Activated CD8-positive, alpha-beta memory T cell treated with anti-CD3 and anti-CD28 coated beads, Interleukin-2, amount 50 U/mL, for 24 hours (primary cell): ENCODE results near the gene TTC3.
"Not testable (repeated sequence)": the region's sequence is repeated elsewhere in the genome, so short reads cannot be mapped to it uniquely, and the experiment has no call there.

ENCODE experiments used
- DNase-seq: peaks from one replicate; pipeline ENCODE4 v3.0.0-alpha.2; 2020; ENCODE audit errors: extremely low read depth

The TTC3 gene, protein sequence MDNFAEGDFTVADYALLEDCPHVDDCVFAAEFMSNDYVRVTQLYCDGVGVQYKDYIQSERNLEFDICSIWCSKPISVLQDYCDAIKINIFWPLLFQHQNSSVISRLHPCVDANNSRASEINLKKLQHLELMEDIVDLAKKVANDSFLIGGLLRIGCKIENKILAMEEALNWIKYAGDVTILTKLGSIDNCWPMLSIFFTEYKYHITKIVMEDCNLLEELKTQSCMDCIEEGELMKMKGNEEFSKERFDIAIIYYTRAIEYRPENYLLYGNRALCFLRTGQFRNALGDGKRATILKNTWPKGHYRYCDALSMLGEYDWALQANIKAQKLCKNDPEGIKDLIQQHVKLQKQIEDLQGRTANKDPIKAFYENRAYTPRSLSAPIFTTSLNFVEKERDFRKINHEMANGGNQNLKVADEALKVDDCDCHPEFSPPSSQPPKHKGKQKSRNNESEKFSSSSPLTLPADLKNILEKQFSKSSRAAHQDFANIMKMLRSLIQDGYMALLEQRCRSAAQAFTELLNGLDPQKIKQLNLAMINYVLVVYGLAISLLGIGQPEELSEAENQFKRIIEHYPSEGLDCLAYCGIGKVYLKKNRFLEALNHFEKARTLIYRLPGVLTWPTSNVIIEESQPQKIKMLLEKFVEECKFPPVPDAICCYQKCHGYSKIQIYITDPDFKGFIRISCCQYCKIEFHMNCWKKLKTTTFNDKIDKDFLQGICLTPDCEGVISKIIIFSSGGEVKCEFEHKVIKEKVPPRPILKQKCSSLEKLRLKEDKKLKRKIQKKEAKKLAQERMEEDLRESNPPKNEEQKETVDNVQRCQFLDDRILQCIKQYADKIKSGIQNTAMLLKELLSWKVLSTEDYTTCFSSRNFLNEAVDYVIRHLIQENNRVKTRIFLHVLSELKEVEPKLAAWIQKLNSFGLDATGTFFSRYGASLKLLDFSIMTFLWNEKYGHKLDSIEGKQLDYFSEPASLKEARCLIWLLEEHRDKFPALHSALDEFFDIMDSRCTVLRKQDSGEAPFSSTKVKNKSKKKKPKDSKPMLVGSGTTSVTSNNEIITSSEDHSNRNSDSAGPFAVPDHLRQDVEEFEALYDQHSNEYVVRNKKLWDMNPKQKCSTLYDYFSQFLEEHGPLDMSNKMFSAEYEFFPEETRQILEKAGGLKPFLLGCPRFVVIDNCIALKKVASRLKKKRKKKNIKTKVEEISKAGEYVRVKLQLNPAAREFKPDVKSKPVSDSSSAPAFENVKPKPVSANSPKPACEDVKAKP (N-terminal part only)

DNA sequence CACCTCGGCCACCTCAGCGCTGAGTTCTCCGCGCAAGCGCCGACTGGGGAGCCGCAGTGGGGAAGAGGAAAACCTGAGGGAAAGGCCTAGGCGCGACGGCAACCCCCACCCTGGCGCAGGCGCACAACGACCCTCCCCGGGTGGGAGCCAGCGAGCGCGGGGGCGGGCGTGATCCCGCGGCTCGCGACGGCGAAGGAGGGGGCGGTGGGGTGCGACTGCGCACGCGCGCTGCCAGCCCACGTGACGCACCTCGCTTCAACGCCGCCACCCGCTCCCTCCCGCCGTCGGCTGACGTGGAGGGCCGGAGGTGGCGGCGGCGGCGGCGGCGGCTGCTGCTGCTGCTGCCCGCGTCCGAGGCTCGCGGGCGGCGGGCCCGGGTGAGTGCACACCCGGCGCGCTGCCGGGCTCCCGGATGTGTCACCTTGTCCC lies at the start of gene TTC3, which contains the start of gene PIGP:
TTC3 (plus strand) TSS at position 267 of the 429 bp plus-strand sequence. CDS start 14,004 bp downstream, outside the sequence.
PIGP (minus strand) TSS at position 84 of the 429 bp plus-strand sequence. CDS start 556 bp downstream, outside the sequence.
- peak; percentile 89 for DNase-seq

DNA sequence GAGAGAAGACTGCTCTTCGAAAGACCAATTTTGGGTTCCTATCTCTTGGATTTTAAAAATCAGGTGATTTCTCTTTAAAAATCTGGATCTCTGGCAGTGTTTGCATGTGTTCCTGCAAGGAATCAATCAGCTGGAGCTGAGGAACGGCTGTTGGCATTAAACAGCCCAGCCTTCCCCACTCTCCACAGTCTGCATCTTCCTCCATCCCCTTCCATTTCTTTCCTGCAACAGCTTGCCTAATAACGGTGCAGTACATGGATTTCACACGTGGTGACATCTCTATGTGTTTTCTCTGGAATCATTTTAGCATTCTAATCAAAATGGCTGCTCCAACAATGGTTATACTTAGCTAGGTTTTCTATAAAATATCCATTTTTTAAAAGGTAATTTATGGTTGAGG lies 46.6 kb upstream of the TTC3 start:
- DNase-seq: no peak

DNA sequence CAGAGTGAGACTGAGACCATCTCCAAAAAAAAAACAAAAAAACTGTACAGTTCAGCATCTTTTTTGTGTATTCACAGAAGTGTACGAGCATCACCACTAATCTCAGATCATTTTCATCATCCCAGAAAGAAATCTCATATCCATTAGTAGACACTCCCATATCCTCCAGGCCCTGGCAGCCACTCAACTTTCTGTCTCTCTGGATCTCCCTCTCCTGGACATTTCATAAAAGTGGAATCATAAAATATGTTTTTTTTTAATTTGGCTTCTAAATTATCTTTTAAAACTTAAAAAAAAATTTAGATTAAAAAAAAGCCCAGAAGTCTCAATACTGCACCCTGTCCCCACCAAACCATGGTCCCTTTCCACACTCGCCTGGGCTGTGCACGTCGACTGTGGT lies 44.5 kb upstream of the TTC3 start:
- no peak for DNase-seq

DNA sequence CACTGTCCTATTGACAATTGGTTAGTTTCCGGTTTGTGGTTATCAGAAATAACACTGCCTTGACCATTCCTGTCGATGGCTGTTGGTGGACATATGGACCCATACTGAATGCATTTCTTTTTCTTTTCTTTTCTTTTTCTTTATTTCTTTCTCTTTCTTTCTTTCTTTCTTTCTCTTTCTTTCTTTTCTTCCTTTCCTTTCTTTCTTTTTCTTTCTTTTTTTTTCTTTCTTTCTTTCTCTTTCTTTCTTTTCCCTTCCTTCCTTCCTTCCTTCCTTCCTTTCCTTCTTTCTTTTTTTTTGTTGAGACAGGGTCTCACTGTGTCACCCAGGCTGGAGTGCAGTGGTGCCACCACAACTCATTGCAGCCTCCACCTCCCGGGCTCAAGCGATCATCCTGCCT lies 42.2 kb upstream of the TTC3 start:
- DNase-seq: no peak

DNA sequence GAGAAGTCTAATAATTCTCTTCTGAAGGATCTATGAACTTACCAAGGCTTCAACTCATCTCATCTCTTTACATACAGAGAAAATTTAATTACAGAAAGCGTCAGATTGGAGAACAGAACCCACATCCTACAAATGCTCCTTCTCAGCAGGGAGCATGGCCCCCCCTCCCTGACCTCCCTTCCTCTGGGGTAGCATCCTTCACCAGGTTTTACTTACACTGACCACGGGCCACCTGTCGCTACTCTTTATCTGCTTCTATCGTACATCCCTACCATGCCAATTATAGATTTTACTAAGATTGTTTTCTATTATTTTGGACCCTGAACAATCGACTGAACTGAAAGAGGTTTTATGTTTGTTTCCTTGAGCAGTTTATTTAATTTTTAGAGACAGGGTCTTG lies 40.8 kb upstream of the TTC3 start:
- no peak for DNase-seq

DNA sequence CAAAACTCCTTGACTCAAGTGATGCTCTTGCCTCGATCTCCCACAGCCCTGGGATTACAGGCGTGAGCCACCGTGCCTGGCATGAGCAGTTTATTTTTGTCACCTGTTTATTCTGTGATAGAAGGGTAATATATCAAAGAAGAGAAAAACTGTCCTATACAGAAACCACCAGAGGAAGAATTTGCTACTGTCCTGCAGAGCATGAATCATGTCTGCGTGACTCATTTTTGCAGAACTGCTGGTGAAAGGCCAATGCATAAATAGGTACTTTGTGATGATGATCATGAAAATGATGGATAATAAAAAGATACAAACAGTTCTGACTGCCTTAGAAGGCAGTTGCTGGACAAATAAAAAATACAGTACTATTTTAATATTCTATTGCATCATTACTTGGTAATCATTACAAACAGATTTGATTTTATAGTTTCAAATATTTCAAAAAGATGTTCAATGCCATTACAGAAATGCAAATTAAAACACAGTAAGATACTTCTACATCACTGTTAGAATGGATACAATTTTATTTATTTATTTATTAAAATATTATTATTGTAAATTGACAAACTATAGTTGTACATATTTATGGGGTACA lies 40.1 kb upstream of the TTC3 start:
- DNase-seq: no peak

DNA sequence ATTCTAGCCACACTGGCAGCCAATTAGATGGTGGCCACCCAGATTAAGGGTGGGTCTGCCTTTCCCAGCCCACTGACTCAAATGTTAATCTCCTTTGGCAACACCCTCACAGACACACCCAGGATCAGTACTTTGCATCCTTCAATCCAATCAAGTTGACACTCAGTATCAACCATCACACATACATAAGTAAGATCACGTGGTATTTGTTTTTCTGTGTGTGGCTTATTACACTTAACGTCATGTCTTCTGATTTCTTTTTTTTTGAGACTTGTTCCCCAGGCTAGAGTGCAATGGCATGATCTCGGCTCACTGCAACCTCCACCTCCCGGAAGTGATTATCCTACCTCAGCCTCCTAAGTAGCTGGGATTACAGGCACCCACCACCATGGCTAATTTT lies 38.7 kb upstream of the TTC3 start:
- not testable (repeated sequence) for DNase-seq

DNA sequence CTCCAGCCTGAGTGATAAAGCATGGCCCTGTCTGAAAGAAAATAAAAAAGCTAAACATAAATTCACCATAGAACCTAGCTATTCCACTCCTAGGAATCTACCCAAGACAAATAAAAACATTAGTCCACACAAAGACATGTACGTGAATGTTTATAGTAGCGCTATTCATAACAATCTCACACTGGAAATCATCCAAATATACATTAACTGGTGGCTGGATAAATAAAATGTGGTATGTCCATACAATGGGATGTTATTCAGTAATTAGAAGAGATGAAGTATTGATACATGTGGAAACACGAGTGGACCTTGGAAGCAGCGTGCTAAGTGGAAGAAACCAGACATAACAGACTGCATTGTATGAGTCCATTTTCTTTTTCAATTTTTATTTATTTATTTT lies 36.9 kb upstream of the TTC3 start:
- no peak for DNase-seq

DNA sequence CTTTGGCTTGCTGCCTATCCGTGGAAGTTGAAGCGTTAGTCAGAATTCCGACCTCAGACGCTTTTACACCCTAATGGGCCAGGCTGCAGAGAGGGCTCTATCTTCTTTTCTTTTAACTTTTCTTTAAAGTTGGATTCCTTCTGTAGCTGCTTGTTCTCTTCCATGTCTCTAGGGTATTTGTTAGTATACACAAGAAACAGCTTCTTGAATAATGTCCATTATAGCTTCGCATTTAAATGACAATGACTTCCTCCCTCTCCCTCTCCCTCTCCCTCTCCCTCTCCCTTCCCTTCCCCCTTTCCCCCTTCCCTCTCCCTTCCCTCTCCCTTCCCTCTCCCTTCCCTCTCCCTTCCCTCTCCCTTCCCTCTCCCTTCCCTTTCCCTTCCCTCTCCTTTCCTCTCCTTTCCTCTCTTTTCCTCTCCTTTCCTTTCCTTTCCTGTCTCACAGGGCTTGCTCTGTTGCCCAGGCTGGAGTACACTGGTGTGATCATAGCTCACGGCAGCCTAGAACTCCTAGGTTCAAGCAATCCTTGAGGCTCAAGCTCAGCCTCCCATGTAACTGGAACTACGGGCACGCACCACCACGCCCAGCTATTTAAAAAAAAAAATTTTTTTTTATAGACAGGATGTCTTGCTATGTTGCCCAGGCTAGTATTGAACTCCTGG lies 33.5 kb upstream of the TTC3 start:
- DNase-seq: no peak

DNA sequence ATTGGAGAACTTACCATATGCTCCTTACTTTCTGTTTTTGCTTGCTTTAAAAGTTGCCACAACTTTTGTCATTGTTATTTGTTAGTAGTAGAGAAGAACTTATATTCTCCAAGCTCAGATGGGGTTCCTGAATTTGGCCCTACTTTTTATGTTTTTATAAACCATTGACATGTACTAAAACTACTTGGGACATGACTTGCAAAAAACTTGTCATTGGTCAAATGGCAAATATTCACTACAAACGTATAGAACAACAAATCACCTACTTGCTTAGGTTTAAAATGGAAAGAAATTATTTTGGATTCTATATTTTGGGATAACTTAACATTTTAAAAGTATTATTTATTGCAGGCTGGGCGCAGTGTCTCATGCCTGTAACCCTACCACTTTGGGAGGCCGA lies 32.8 kb upstream of the TTC3 start:
- no peak for DNase-seq

DNA sequence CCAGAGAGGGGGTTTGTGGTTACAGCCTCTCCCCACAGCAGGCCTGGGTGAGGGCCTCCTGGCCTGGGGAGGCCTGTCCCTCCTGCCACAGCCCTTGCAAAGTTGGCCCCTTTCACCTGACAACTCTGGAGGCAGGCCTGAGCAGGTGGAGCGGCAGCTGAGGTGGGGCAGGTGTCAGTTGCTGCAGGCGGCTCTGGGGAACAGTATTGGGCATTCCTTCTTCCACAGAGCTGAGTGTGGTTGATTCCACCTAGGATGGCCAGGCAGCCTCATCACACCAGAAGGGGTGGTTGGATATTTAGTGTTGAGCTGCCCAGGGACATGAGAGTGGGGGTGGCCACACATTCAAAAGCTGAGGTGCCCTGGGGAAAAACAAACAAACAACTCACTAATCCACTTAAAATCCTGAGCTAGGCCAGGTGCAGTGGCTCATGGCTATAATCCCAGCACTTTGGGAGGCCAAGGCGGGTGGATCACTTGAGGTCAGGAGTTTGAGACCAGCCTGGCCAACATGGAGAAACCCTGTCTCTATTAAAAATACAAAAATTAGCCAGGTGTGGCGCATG lies 31.3 kb upstream of the TTC3 start:
- DNase-seq: no peak

DNA sequence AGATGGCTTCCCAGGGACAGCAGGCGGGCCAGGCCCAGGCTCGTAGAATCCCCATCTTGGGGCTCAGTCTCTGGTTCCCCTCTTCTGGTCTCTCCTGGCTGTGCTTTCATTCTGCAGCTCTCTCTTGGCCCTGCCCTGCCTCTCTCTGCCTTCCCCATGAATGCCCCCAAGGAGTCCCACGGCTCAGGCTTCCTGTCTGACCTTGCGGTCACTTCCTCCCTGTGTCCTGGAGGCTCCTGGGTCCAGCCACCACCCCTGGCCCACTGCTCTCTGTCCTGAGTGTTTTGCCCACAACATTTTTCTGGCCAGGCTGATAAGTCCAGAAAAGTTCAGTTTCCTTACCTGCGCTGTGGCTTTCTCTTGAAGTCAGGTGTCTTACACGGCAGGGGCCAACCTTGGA lies 29.2 kb upstream of the TTC3 start:
- DNase-seq: no peak

DNA sequence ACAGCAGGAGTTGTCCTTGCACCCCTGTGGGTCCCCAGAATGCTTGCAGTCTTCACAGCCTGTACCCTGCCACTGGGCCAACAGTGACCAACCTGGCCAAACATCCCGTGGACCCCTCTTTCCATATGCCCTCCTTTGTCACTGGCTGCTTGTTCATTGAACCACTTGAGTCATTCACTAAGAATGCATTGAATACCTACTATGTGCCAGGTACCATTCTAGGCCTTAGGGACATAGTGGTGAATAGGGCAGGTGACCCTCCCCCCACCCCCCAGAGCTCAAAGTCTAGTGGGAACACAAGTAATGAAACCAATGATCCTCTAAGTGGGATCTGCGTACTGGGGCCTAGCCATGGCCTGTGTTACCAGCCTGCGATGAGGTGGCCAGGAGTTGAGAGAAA lies 28.4 kb upstream of the TTC3 start:
- no peak for DNase-seq

DNA sequence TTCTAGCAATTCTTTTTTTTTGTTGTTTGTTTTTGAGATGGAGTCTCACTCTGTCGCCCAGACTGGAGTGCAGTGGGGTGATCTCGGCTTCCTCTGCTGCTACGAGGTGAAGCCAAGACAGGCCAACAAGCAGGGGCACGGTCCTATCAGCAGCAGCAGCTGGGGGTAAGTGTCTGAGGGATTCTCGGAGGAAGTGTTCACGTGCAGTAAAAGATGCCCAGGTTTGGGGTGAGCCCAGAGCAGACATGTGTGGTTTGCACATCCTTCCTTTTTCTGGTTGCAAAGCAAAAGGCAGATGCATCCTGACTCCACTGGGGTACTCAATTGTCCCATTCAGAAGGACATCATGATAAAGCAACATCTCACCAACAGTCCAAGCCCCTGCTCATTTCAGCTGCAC lies 27.9 kb upstream of the TTC3 start:
- DNase-seq: no peak

DNA sequence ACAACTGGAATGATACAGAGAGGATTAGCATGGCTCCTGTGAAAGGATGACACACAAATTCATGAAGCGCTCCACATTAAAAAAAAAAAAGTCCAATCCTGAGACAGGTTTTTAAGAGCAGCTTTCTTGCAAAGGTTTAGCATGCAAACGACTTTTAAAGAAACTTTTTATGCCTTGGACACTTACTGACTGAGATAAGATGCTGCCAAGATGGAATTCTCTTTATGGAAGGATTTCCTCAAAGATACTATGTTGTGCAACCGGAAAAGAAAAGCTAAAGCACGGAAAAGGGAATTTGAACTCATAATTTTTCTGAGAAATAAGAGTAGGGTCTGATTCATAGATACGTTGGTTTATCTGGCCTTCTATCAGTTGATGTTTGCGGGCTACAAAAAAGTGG lies 27.5 kb upstream of the TTC3 start:
- no peak for DNase-seq

DNA sequence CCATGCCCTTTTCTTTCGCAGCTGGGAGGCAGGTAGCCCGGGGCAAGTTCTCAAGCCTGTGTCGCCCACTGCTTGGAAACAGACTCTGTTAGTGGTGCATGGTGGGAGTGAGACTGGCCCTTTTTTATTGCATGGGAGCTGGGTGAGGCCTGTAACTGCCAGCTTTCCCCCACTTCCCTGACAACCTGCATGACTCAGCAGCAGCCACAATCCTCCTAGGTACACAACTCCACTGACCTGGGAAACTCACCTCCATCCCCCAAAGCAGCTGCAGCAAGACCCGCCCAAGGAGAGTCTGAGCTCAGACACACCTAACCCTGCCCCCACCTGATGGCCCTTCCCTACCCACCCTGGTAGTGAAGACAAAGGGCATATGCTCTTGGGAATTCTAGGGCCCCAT lies 26.0 kb upstream of the TTC3 start:
- no peak for DNase-seq

DNA sequence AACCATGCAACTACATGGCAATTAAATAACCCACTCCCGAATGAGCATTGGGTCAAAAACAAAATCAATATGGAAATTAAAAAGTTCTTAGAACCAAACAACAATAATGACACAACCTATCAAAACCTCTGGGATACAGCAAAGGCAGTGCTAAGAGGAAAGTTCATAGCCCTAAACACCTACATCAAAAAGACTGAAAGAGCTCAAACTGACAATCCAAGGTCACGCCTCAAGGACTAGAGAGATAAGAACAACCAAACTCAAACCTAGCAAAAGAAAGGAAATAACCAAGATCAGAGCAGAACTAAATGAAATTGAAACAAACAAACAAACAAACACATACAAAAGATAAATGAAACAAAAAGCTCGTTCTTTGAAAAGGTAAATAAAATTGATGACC lies 23.3 kb upstream of the TTC3 start:
- not testable (repeated sequence) for DNase-seq

DNA sequence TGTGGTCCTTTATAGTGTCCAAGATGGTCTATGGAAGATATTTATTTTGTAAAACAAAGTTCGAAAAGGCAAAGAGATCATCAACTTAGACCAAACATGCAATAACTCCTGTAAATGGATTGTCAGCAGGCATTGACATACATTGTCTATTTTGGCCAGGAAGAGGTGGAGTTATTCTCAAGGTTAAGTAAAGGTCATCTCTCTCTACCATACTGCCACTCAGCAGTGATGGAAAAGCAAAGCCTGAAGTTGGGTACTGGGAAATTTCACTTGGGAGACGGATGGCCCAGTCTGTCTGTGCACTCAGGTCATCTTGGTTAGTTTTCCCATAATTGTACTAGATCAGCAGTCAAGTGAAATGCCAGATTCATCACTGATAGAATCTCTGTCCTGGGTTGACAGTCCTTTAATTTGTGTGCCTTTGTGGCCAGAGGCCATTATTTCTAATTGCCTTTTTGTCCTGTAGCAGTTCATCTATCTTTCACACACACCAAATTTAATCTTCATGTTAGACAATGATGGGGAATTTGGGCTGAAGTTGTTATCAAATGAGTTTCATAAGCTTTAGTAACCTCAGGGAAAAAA lies 17.7 kb upstream of the TTC3 start:
- no peak for DNase-seq

DNA sequence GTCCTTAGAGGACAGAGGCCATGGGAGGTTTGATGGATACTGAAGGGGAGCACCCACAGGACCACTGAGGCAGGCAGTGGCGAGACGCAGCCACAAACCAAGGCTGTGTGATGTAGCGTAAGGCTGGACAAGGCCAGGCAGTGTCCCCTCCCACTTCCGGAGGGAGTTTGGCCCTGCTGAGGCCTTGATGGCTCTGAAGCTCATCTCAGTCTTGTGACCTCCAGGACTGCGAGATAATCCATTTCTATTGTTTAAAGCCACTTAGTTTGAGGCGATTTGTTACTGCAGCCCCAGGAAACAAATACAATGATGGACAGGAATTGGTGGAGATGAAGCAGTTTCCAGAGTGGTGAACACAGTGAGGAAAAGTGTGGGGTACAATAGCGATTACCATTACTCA lies 15.4 kb upstream of the TTC3 start:
- no peak for DNase-seq

DNA sequence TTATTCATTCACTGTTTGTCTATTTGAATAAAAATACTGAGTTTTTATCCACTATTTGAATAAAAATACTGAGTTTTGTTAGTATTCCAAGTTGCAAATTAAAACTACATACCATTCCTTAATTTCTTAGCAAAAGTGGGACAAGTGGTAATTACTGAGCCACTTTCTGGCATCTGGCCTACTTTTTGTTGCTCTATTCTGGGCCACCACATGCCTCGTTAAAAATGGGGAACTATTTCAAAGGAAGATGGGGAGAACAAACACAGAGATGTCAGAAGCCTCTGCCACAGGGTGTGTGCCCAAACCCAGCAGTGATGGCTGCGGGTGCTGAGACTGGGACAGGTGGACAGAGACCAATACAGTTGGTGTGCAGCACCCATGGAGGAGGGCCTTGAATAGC lies 14.8 kb upstream of the TTC3 start:
- DNase-seq: no peak
